Colonic mucosa (tissue), 4 donors: ENCODE measurements around the gene SLC7A6. TPM values are rescaled to one million over a fixed set of nuclear protein-coding genes. Genes with fewer than 3 reads are reported as not detected.

ENCODE experiments used
- DNase-seq: peaks from one replicate; pipeline ENCODE4 v3.0.0-alpha.2; 2020
- H3K27ac ChIP-seq: fragments of 200-600 bp; one replicate; pipeline ENCODE4 v1.8.0; 2021
- H3K27me3 ChIP-seq: fragments of 200-600 bp; one replicate; pipeline ENCODE4 v1.8.0; 2021
- H3K36me3 ChIP-seq: fragments of 200-600 bp; one replicate; pipeline ENCODE4 v1.8.0; 2021
- H3K4me1 ChIP-seq: fragments of 200-600 bp; one replicate; pipeline ENCODE4 v1.8.0; 2021; ENCODE audit warnings: mild to moderate bottlenecking
- H3K4me3 ChIP-seq: fragments of 200-600 bp; one replicate; pipeline ENCODE4 v1.8.0; 2021
- H3K9ac ChIP-seq, 2 donors: one replicate each; pipeline ENCODE4 v1.7.0; 2013; ENCODE audit warnings: control low read depth in 2 of 2, low read depth in 2 of 2, low read length in 2 of 2
- H3K9me3 ChIP-seq: fragments of 200-600 bp; one replicate; pipeline ENCODE4 v1.8.0; 2021
- CTCF ChIP-seq: fragments of 200-600 bp; IDR thresholded peaks from one replicate; pipeline ENCODE4 v1.8.0; 2022; ENCODE audit warnings: antibody characterized with exemption, mild to moderate bottlenecking
- intact Hi-C: fragments of 100-400 bp; cut with DNase I; formaldehyde crosslinking; loops from one replicate; pipeline ENCODE4 v1.14.1; 2022
- total RNA-seq, 2 donors: library from RNA; stranded (reverse); fragmentation: NEBNext Ultra II Directional in 1 of 2; extraction: Animal tissue kit (Norgen Biotek cat#: 25700) in 1 of 2; gene quantifications; one replicate each; pipeline ENCODE4 v1.2.1, GENCODE V29; 2021
- donor health status: healthy.
- donor health status: DM: no; HTN: no; CAD: no.
- donor health status: DM: no; HTN: no; CAD: no.

The SLC7A6 gene
- total RNA-seq, 2 donors from 2014 or later = 22.0 to 42.2 TPM

GRCh38 chr16:68238029-68238345 lies 26.3 kb upstream of the SLC7A6 start:
- no peaks in the 10 kb centered on the region for H3K9me3 ChIP-seq
- DNase-seq = no peak
- no peak for TF ChIP-seq CTCF
- intact Hi-C loops = loop anchor here (10.0 kb wide), 1 partner anchor 243 kb away; the partner anchor contains the start of gene DPEP2
- peak overlapping the region; percentile 60 to 86 for H3K9ac ChIP-seq
- H3K4me1 ChIP-seq = peaks cover 7% of the 10 kb centered on the region
- H3K27me3 ChIP-seq = no peaks in the 10 kb centered on the region
- no peaks in the 10 kb centered on the region for H3K36me3 ChIP-seq
- peak overlapping the region; percentile 75 for H3K4me3 ChIP-seq
- H3K27ac ChIP-seq = peak overlapping the region; percentile 88

- DNase-seq = no peak
- no peak for TF ChIP-seq CTCF
- H3K9me3 ChIP-seq = no peaks in the 10 kb centered on the region
- no peak overlapping the region for H3K9ac ChIP-seq
- no peak overlapping the region for H3K27ac ChIP-seq
- H3K27me3 ChIP-seq = no peaks in the 10 kb centered on the region
- peaks cover 15% of the 10 kb centered on the region for H3K4me1 ChIP-seq
- H3K36me3 ChIP-seq = no peaks in the 10 kb centered on the region
- intact Hi-C loops = no loop called here
- H3K4me3 ChIP-seq = no peak overlapping the region
These were observed 22.2 kb upstream of the SLC7A6 start for GRCh38 chr16:68242085-68242484.

GRCh38 chr16:68242926-68243858 lies 21.1 kb upstream of the SLC7A6 start:
- Histone ChIP-seq H3K4me3 (no peak overlapping the region), H3K9me3 (no peaks in the 10 kb centered on the region), H3K36me3 (no peaks in the 10 kb centered on the region), H3K9ac (no peak overlapping the region), H3K4me1 (peaks cover 13% of the 10 kb centered on the region), H3K27me3 (no peaks in the 10 kb centered on the region), H3K27ac (no peak overlapping the region)
- no peak for DNase-seq
- TF ChIP-seq CTCF = no peak
- intact Hi-C loops = no loop called here

- peak overlapping the region; percentile 92 to 96 for H3K9ac ChIP-seq
- peaks cover 12% of the 10 kb centered on the region for H3K4me1 ChIP-seq
- H3K4me3 ChIP-seq = peak overlapping the region; percentile 99
- intact Hi-C loops = no loop called here
- H3K9me3 ChIP-seq = no peaks in the 10 kb centered on the region
- TF ChIP-seq CTCF = no peak
- H3K36me3 ChIP-seq = no peaks in the 10 kb centered on the region
- no peak overlapping the region for H3K27ac ChIP-seq
- DNase-seq = no peak
- H3K27me3 ChIP-seq = no peaks in the 10 kb centered on the region
These were observed 19.8 kb upstream of the SLC7A6 start for GRCh38 chr16:68244481-68244902.

GRCh38 chr16:68244903-68245853 lies 19.1 kb upstream of the SLC7A6 start, which contains the start of gene PLA2G15:
Gene PLA2G15 (plus strand): TSS chr16:68245373. CDS start chr16:68245427, 54 bp downstream.
- DNase-seq = peak; percentile 98
- Histone ChIP-seq H3K4me1 (peaks cover 12% of the 10 kb centered on the region), H3K36me3 (no peaks in the 10 kb centered on the region), H3K9ac (peak within 1 kb of the TSS; percentile 92 to 96), H3K27me3 (no peaks in the 10 kb centered on the region), H3K4me3 (peak within 1 kb of the TSS; percentile 99), H3K27ac (peak within 1 kb of the TSS; percentile 59), H3K9me3 (no peaks in the 10 kb centered on the region)
- intact Hi-C loops = no loop called here
- TF ChIP-seq CTCF = no peak
